Duodenal mucosa (tissue), 2 donors: ENCODE data around the gene HTRA2.

Source experiments
- H3K27ac ChIP-seq: one replicate; pipeline ENCODE4 v1.7.0; 2013; ENCODE audit warnings: low read depth, low read length
- H3K27me3 ChIP-seq, 2 donors: one replicate each; pipeline ENCODE4 v1.7.0; 2013; ENCODE audit warnings: low read length in 2 of 2, control low read depth in 1 of 2; ENCODE audit not compliant: insufficient read depth in 2 of 2, control insufficient read depth in 1 of 2
- H3K36me3 ChIP-seq, 2 donors: one replicate each; pipeline ENCODE4 v1.7.0; 2013; ENCODE audit warnings: low read length in 2 of 2, control low read depth in 1 of 2; ENCODE audit not compliant: insufficient read depth in 2 of 2, control insufficient read depth in 1 of 2
- H3K4me1 ChIP-seq, 2 donors: one replicate each; pipeline ENCODE4 v1.7.0; 2013; ENCODE audit warnings: low read length in 2 of 2, control low read depth in 1 of 2; ENCODE audit not compliant: insufficient read depth in 2 of 2, control insufficient read depth in 1 of 2
- H3K4me3 ChIP-seq, 2 donors: one replicate each; pipeline ENCODE4 v1.7.0; 2013; ENCODE audit warnings: low read length in 2 of 2, low read depth in 1 of 2
- H3K9ac ChIP-seq, 2 donors: one replicate each; pipeline ENCODE4 v1.7.0; 2013; ENCODE audit warnings: low read length in 2 of 2, low read depth in 1 of 2
- H3K9me3 ChIP-seq, 2 donors: one replicate each; pipeline ENCODE4 v1.7.0; 2013; ENCODE audit warnings: low read length in 2 of 2, control low read depth in 1 of 2; ENCODE audit not compliant: control insufficient read depth in 1 of 2

The HTRA2 gene

DNA sequence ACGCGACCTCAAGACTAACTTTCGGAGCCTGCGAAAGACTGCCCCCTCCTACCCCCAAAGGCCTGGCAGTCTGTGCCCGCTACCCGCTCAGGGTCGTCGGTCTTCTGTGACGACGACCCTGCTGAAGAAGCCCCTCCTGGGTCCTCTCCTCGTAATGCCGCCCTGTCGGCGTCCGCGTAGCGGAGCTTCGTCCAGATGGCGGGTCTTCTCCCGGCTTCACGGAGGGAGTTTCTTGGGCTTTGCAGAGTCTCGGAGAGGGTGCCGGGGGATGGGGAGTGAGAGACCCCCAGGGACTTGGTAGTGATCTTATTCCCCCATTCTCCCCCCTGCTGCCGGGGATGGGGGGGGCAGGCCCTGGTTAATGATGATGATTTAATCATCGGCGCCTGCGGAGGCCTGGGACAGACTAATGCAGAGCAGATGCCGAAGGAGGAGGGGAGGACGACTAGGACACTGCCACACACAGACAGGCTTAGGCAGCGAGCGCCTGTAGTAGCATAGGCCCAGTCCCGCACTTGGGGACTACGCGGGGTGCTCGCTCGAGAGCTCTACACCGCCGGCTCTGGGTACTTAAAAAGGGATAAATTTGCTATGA is 21.7 kb upstream of the HTRA2 start:
- peak overlapping the region; percentile 77 to 89 for H3K9ac ChIP-seq
- H3K4me3 ChIP-seq = peak overlapping the region; percentile 94 to 98
- peaks cover 0 to 11% of the 10 kb centered on the region in 2 donors for H3K36me3 ChIP-seq
- H3K9me3 ChIP-seq = no peaks in the 10 kb centered on the region
- peak overlapping the region; percentile 100 for H3K27ac ChIP-seq
- H3K4me1 ChIP-seq = peaks cover 36 to 37% of the 10 kb centered on the region in 2 donors
- H3K27me3 ChIP-seq = peaks cover 15 to 39% of the 10 kb centered on the region in 2 donors

DNA sequence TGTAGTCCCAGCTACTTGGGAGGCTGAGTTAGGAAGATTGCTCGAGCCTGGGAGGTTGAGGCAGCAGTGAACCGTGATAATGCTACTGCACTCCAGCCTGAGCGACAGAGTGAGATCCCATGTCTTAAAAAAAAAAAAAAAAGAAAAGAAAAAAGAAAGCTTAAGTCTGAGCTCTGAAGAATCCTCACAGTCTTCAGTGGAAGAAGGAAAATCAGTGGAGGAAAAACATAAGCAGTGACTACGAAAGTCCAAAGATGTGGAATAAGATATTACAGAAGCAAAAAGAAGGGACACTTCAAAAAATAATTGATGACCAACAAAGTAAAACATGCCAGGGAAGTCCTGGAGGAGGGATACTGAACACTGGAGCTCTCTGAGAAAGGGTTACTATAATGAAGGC is 19.5 kb upstream of the HTRA2 start:
- Histone ChIP-seq H3K9me3 (no peaks in the 10 kb centered on the region), H3K27ac (no peak overlapping the region), H3K27me3 (peaks cover 36 to 62% of the 10 kb centered on the region in 2 donors), H3K4me3 (no peak overlapping the region), H3K4me1 (peaks cover 20 to 32% of the 10 kb centered on the region in 2 donors), H3K36me3 (peaks cover 0 to 7% of the 10 kb centered on the region in 2 donors), H3K9ac (no peak overlapping the region)

GRCh38 chr2:74511104-74511989 is 18.4 kb upstream of the HTRA2 start:
- Histone ChIP-seq H3K9ac (no peak overlapping the region), H3K36me3 (no peaks in the 10 kb centered on the region), H3K4me3 (no peak overlapping the region), H3K27me3 (peaks cover 45 to 71% of the 10 kb centered on the region in 2 donors), H3K4me1 (peaks cover 13 to 33% of the 10 kb centered on the region in 2 donors), H3K9me3 (no peaks in the 10 kb centered on the region), H3K27ac (no peak overlapping the region)

DNA sequence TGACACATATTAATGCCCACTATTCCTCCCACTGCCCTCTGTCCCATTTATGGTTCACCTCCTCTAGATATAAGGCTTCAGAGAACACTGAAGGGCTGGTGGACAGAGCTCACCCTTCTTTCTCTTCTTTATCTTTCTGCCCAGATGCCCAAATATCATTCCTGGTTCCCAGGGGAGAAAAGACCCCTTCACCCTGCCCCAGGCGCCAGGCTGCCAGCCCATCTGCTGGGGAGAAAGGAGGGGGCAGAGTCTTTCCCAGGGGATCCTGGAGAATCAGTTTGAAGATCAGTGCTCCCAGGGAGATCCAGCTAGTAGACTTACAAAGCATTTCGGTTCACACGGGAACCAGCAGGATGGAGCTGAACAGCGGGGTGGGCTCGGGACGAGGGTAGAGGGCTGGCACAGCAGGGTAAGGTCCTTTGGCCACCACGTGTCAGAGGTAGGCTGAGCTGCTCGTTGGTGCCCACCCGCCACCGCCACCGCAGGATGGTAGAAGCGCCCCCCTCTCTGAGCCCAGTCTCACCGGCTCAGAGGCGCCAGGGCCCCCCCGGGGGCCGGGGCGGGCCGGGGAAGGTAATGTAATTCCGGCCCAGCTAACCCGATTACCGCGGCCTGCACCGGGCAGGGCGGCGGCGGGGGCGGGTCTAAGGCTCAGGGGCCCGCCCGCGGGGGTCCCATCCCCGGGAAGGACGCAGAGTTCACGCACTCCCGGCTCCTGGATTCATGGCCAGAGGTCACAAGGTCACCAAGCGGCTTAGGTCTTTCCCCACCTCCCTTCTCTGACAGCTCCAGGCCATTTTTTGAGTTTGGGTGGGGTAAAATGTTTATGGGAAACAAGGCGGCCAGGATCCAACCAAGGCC is 16.8 kb upstream of the HTRA2 start:
- H3K4me1 ChIP-seq = peaks cover 11 to 30% of the 10 kb centered on the region in 2 donors
- H3K36me3 ChIP-seq = peaks cover 0 to 5% of the 10 kb centered on the region in 2 donors
- H3K27me3 ChIP-seq = peaks cover 55 to 85% of the 10 kb centered on the region in 2 donors
- H3K9me3 ChIP-seq = no peaks in the 10 kb centered on the region
- H3K9ac ChIP-seq = no peak overlapping the region
- H3K4me3 ChIP-seq = no peak overlapping the region
- no peak overlapping the region for H3K27ac ChIP-seq

DNA sequence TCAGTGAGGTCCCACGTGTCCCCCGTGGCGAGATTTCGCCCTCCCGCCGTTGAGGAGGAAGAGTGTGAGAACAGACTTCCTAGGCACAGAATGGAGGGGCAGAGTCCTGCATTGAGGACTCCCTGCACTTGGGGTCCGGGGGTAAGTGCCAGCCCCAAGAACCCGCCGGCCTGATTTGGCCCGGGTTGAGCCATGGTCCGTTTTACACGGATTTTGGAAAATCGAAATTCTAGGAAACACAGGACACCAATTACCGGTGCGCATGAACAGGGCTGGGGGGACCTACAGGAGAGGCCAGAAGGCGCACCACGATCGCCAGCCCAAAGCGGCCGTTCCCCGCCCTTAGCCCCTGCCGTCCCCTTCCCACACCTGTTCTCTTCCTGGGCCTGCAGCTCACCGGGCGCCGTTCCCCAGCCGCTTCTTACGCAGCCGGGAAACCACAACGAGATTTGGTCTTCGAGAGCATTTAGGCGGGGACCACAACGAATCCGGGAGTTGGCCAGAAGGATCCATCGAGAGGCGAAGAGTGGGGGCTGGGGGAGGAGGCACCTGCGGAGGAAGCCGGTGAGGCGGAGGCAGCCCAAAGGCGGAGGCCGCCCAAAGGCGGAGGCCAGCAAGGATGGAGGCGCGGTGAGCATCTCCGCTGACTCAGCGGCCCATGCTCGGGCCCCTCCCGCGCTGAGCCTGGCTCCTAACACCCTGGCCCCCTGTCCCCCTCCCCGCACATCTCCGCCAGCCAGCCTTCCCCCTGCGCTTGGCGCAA is 15.9 kb upstream of the HTRA2 start:
- Histone ChIP-seq H3K4me3 (no peak overlapping the region), H3K27me3 (peaks cover 61 to 85% of the 10 kb centered on the region in 2 donors), H3K36me3 (peaks cover 5% of the 10 kb centered on the region in 2 donors), H3K4me1 (peaks cover 6 to 24% of the 10 kb centered on the region in 2 donors), H3K27ac (no peak overlapping the region), H3K9ac (no peak overlapping the region), H3K9me3 (no peaks in the 10 kb centered on the region)

DNA sequence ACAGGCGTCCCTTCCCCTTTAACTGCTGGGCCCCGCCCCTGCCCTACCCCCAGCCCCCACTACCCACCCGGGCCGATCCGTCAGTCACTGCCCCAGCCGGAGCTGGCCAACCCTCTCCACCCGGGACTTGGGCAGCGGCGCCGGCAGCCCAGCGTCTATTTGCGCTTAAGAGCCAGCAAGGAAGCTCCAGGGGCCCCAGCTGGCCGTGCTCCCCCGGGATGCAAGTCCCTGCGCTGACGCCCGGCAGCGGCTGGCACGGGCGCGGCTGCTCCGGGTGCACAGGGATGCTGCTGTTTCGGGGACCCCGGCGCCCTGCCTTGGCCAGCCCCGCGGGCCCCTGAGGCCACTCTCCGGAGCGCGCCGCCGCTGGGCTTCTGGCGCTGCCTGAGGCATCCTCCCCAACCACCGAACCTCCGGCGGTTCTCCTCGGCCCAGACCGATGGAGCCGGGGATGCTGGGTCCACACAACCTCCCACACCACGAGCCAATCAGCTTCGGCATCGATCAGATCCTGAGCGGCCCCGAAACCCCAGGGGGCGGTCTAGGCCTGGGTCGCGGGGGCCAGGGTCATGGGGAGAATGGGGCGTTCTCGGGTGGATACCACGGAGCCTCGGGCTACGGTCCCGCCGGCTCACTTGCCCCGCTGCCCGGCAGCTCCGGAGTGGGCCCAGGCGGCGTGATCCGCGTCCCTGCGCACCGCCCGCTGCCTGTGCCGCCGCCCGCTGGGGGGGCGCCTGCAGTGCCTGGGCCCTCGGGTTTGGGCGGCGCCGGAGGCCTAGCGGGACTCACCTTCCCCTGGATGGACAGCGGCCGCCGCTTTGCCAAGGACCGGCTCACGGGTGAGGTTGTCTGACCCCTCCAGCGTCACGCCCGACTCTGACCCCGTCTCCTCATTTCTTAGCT is 15.1 kb upstream of the HTRA2 start, which contains the start of gene TLX2:
Gene TLX2 (plus strand): TSS at position 83 of the 903 bp plus-strand sequence. CDS start 357 bp downstream, at position 440.
- peaks cover 6 to 24% of the 10 kb centered on the region in 2 donors for H3K4me1 ChIP-seq

DNA sequence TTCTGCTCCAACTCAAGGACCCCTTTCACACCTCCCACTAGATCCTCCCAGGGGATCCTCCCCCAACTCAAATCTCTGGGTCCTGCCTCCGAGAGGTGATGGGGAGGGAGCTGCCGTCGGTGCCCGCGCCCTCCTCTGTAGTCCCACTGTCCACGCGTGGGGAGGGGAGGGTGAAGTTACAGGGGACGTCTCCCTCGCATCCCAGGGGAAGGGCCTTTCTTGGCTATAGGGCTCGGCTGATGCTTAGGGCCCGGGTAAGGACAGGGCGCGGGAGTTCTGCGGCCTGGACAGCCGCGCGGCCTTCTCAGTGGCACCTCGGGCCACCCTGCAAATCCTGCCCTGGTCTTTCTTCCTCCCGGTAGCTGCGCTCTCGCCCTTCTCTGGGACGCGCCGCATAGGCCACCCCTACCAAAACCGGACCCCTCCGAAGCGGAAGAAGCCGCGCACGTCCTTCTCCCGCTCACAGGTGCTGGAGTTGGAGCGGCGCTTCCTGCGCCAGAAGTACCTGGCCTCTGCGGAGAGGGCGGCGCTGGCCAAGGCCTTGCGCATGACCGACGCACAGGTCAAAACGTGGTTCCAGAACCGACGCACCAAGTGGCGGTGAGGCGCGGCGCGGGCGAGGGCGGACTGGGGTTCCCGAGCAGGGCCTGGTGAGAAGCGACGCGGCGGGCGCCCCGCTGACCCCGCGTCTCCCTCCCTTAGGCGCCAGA is 14.3 kb upstream of the HTRA2 start:
- Histone ChIP-seq H3K4me3 (peak overlapping the region; percentile 15 to 50), H3K27me3 (peaks cover 69 to 87% of the 10 kb centered on the region in 2 donors), H3K4me1 (peaks cover 6 to 24% of the 10 kb centered on the region in 2 donors), H3K9ac (no peak overlapping the region), H3K36me3 (peaks cover 5 to 18% of the 10 kb centered on the region in 2 donors), H3K9me3 (no peaks in the 10 kb centered on the region), H3K27ac (no peak overlapping the region)

More for the DNA sequence above, 15.1 kb upstream of the HTRA2 start, which contains the start of gene TLX2:
- no peak within 1 kb of the TSS for H3K27ac ChIP-seq
- peaks cover 69 to 93% of the 10 kb centered on the region in 2 donors for H3K27me3 ChIP-seq
- peak within 1 kb of the TSS in 1 of 2 donors; percentile 15 for H3K4me3 ChIP-seq
- peaks cover 5 to 10% of the 10 kb centered on the region in 2 donors for H3K36me3 ChIP-seq
- no peak within 1 kb of the TSS for H3K9ac ChIP-seq
- H3K9me3 ChIP-seq = no peaks in the 10 kb centered on the region

GRCh38 chr2:74515981-74516633 is 13.6 kb upstream of the HTRA2 start:
- H3K4me3 ChIP-seq = peak overlapping the region; percentile 30 to 50

More at GRCh38 chr2:74515981-74516633, 13.6 kb upstream of the HTRA2 start:
- peaks cover 6 to 24% of the 10 kb centered on the region in 2 donors for H3K4me1 ChIP-seq
- H3K9me3 ChIP-seq = no peaks in the 10 kb centered on the region
- peaks cover 5 to 23% of the 10 kb centered on the region in 2 donors for H3K36me3 ChIP-seq
- no peak overlapping the region for H3K27ac ChIP-seq
- H3K27me3 ChIP-seq = peaks cover 67 to 82% of the 10 kb centered on the region in 2 donors
- no peak overlapping the region for H3K9ac ChIP-seq
